ENCODE measurements around the gene DHRS12. TPM values are rescaled to one million over a fixed set of nuclear protein-coding genes. Genes with fewer than 3 reads are reported as not detected.

DHRS12 gene
- total and polyA plus RNA-seq, 8 donors: 4.2 to 27.2 (median 14.1) TPM; not detected in 1

DNA sequence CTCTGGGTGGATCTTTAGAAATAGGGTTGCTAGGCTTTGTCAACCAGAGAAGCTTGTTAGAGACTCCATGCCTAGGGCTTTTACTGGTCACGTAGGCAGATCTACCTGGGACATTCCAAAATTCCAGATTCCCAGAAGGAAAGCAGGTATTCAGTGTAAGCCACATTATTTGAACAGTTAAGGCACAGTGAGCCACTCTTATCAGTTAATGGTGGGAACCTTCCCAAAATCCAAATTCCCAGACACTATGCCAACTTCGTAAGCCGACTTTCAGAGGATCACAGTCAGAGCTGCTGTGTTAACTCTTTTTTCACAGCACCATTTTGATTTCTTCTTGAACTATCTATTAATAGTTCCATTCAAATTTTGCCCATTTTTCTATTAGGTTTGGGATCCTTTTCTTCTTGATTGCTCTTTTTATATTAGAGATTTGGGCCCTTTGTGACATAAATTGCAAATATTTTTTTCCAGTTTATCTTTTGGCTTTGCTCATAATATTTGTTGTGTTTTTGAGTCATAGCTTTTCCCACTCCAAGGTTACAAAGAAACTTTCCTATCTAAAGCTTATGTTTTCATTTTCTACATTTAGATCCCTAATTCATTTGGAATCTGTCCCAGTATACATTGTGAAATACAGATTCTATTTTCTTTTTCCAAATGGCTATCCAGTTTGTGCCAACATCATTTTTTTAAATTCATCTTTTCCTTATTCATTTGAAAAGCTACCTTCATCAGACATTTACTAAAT, 77.3 kb downstream of the DHRS12 start:
- H3K4me3 ChIP-seq: no peak overlapping the region
- peak in 1 of 2 donors; percentile 46 for DNase-seq
- 22 to 51% (median 40%) methylated on average over 3 of the region's 3 CpGs for WGBS, 5 donors
- no peaks in the 10 kb centered on the region for H3K27me3 ChIP-seq
- no peaks in the 10 kb centered on the region for H3K9me3 ChIP-seq
- peaks cover 0 to 10% (median 4%) of the 10 kb centered on the region in 4 donors for H3K36me3 ChIP-seq
- intact Hi-C loops (cut with DNase I; ENCODE audit: low total_unique reads): no loop called here
- peak overlapping the region in 4 of 5 donors; percentile 29 to 62 (median 42) for H3K27ac ChIP-seq
- H3K4me1 ChIP-seq: peaks cover 20 to 60% (median 40%) of the 10 kb centered on the region in 4 donors
- TF ChIP-seq CTCF (IDR thresholded peaks at IDR 0.05) (no peak), POLR2A (IDR thresholded peaks at IDR 0.05) (no peak), EP300 (IDR thresholded peaks at IDR 0.05) (no peak), POLR2AphosphoS5 (IDR thresholded peaks at IDR 0.05) (peak in 1 of 3 donors; percentile 9)

GRCh38 chr13:51724721-51725120, 79.2 kb downstream of the DHRS12 start:
- TF ChIP-seq CTCF (IDR thresholded peaks at IDR 0.05): no peak
- TF ChIP-seq POLR2A (IDR thresholded peaks at IDR 0.05): no peak
- TF ChIP-seq EP300 (IDR thresholded peaks at IDR 0.05): no peak
- TF ChIP-seq POLR2AphosphoS5 (IDR thresholded peaks at IDR 0.05): no peak
- Histone ChIP-seq H3K4me1 (peaks cover 9 to 41% (median 23%) of the 10 kb centered on the region in 4 donors), H3K9me3 (no peaks in the 10 kb centered on the region), H3K27ac (no peak overlapping the region), H3K27me3 (no peaks in the 10 kb centered on the region), H3K36me3 (peaks cover 0 to 11% (median 6%) of the 10 kb centered on the region in 4 donors), H3K4me3 (no peak overlapping the region)
- intact Hi-C loops (cut with DNase I; ENCODE audit: low total_unique reads): no loop called here
- DNase-seq: no peak

- Histone ChIP-seq H3K9me3 (no peaks in the 10 kb centered on the region), H3K4me3 (no peak overlapping the region), H3K4me1 (peaks cover 9 to 29% (median 15%) of the 10 kb centered on the region in 4 donors), H3K27ac (no peak overlapping the region), H3K27me3 (no peaks in the 10 kb centered on the region), H3K36me3 (peaks cover 0 to 17% (median 11%) of the 10 kb centered on the region in 4 donors)
- DNase-seq: no peak
- TF ChIP-seq CTCF (IDR thresholded peaks at IDR 0.05): no peak
- TF ChIP-seq EP300 (IDR thresholded peaks at IDR 0.05): no peak
- no peak for TF ChIP-seq POLR2A (IDR thresholded peaks at IDR 0.05)
- no peak for TF ChIP-seq POLR2AphosphoS5 (IDR thresholded peaks at IDR 0.05)
- intact Hi-C loops (cut with DNase I; ENCODE audit: low total_unique reads): no loop called here
- 92 to 97% (median 96%) methylated on average over 6 of the region's 6 CpGs for WGBS, 5 donors
Observed at GRCh38 chr13:51723529-51723928, 80.4 kb downstream of the DHRS12 start.

GRCh38 chr13:51721496-51721895, 82.5 kb downstream of the DHRS12 start:
- intact Hi-C loops (cut with DNase I; ENCODE audit: low total_unique reads): no loop called here
- peak in 1 of 2 donors; percentile 27 for DNase-seq
- Histone ChIP-seq H3K27ac (peak overlapping the region in 1 of 5 donors; percentile 11), H3K9me3 (no peaks in the 10 kb centered on the region), H3K36me3 (peaks cover 0 to 10% (median 7%) of the 10 kb centered on the region in 4 donors), H3K4me1 (peaks cover 0 to 9% (median 1%) of the 10 kb centered on the region in 4 donors), H3K4me3 (no peak overlapping the region), H3K27me3 (no peaks in the 10 kb centered on the region)
- 63 to 90% (median 70%) methylated on average over 3 of the region's 3 CpGs for WGBS, 5 donors
- no peak for TF ChIP-seq CTCF (IDR thresholded peaks at IDR 0.05)
- no peak for TF ChIP-seq EP300 (IDR thresholded peaks at IDR 0.05)
- no peak for TF ChIP-seq POLR2A (IDR thresholded peaks at IDR 0.05)
- TF ChIP-seq POLR2AphosphoS5 (IDR thresholded peaks at IDR 0.05): no peak
